Vagina (tissue), 2 donors: ENCODE results near the gene MMP3.

Experiments used
- CTCF ChIP-seq, 3 experiments: fragments of 450-650 bp in 2 of 3; fragments of 200-600 bp in 1 of 3; sonication (generic) in 1 of 3; IDR thresholded peaks; one replicate each; pipeline ENCODE4 v1.5.1; 2017 to 2019; ENCODE audit warnings: antibody characterized with exemption in 3 of 3, mild to moderate bottlenecking in 2 of 3, moderate library complexity in 2 of 3
- POLR2A ChIP-seq, 2 donors: fragments of 450-650 bp; IDR thresholded peaks; one replicate each; pipeline ENCODE4 v1.6.1; 2017; ENCODE audit warnings: antibody characterized with exemption in 2 of 2, mild to moderate bottlenecking in 2 of 2, moderate library complexity in 2 of 2
- POLR2AphosphoS5 ChIP-seq, 2 donors: sonication (generic); formaldehyde crosslinking; IDR thresholded peaks; one replicate each; pipeline ENCODE4 v1.9.0; 2017; ENCODE audit warnings: antibody characterized with exemption in 2 of 2, mild to moderate bottlenecking in 2 of 2, low read depth in 1 of 2; ENCODE audit not compliant: insufficient read depth in 1 of 2

DNA sequence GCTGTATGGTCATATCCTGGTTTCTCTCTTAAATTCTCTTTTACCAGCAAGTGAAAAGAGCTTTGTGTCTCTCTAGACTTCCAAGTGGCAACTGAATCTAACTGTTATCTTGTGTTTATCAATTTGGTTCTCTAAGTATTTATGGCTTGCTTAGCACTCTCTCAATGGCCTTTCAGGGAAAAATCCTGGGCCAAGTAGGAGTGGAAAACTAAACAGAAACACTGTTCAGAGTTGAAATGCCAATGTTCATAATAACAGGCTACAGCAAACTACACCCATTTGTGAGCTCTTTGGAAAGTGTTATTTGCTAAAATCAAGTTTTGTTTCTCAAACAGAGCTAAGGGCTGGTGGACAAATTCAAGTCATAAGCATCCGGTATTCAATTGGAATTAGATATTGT, 21.3 kb upstream of the MMP3 start:
- TF ChIP-seq POLR2A (IDR thresholded peaks at IDR 0.05) = no peak
- no peak for TF ChIP-seq POLR2AphosphoS5 (IDR thresholded peaks at IDR 0.05; ENCODE audit: insufficient read depth in 1 of 2, low read depth in 1 of 2)
- TF ChIP-seq CTCF (IDR thresholded peaks at IDR 0.05) = no peak
